Sigmoid colon (tissue), 4 donors: ENCODE results near the gene CRABP1.

ENCODE experiments used
- CTCF ChIP-seq, 4 experiments: fragments of 450-650 bp in 3 of 4; fragments of 200-600 bp in 1 of 4; IDR thresholded peaks; one replicate each; pipeline ENCODE4 v1.5.1; 2016 to 2019; ENCODE audit warnings: antibody characterized with exemption in 4 of 4, mild to moderate bottlenecking in 3 of 4, moderate library complexity in 2 of 4
- EP300 ChIP-seq, 4 donors: sonication (generic); formaldehyde crosslinking; IDR thresholded peaks; one replicate each; pipeline ENCODE4 v1.6.1; 2017; ENCODE audit warnings: antibody characterized with exemption in 4 of 4
- POLR2AphosphoS5 ChIP-seq, 4 donors: sonication (generic); formaldehyde crosslinking; IDR thresholded peaks; one replicate each; pipeline ENCODE4 v1.6.1; 2017; ENCODE audit warnings: antibody characterized with exemption in 4 of 4

DNA sequence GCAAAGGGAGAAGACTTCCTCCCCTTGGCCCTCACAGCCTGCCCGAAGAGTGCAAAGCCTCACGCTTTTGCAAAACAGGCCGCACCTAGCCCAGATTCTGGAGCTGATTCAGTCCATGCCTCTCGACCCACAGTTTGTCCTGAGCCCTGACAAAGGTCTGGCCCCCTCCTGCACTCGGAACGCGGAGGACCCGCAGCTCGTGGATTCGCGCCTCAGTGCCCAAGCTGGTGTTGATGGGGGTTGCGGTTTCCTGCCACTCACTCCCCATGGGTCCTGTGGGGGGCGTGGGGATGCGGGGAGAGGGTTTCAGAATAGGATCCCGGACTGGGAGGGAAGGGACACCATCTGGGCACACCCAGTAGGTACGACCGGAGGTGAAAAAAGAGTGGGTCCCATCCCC is 594 bp upstream of the CRABP1 start:
- no peak for TF ChIP-seq CTCF (IDR thresholded peaks at IDR 0.05)
- TF ChIP-seq POLR2AphosphoS5 (IDR thresholded peaks at IDR 0.05): no peak
- no peak for TF ChIP-seq EP300 (IDR thresholded peaks at IDR 0.05)
